OCI-LY7 (cell line): Measurements from ENCODE around the gene MAPK8IP2. TPM values are rescaled to one million over a fixed set of nuclear protein-coding genes. Genes with fewer than 3 reads are reported as not detected.
A peak's percentile ranks its signal among the peaks of the same experiment; 100 is the strongest.

Experiments
- BruUV-seq: library from RNA; stranded (reverse); fragments of 400-500 nt; replicated peaks from 2 replicates; lab custom pipeline; 2021; lab: Mats Ljungman, UMichigan
- CTCF ChIA-PET: fragments of 300-600 bp; sonication (Branson Sonifier 250); formaldehyde crosslinking; loops from one replicate; lab custom pipeline; 2022; ENCODE audit warnings: antibody characterized with exemption; ENCODE audit not compliant: unreplicated experiment; lab: Charles Lee
- POLR2A ChIA-PET: fragments of 300-600 bp; sonication (Branson Sonifier 250); formaldehyde crosslinking; loops from one replicate; lab custom pipeline; 2022; ENCODE audit warnings: antibody characterized with exemption; lab: Charles Lee
- DNase-seq: peaks from one replicate; pipeline ENCODE4 v3.0.0-alpha.2; 2015; ENCODE audit warnings: low spot score
- H2AFZ ChIP-seq: fragments of 200-600 bp; sonication (generic), shearing (Covaris generic); 2 replicates; pipeline ENCODE4 v1.6.1; 2014; ENCODE audit warnings: mild to moderate bottlenecking, antibody characterized with exemption, low read length, moderate library complexity
- H3K27ac ChIP-seq: fragments of 200-600 bp; sonication (generic); 2 replicates; pipeline ENCODE4 v1.5.1; 2014; ENCODE audit warnings: mixed run types, low read depth, mild to moderate bottlenecking, moderate library complexity, low read length, inconsistent platforms; ENCODE audit not compliant: poor library complexity, severe bottlenecking
- H3K36me3 ChIP-seq: fragments of 200-600 bp; sonication (generic); 2 replicates; pipeline ENCODE4 v1.6.1; 2014; ENCODE audit warnings: mild to moderate bottlenecking, antibody characterized with exemption, low read length, moderate library complexity, mixed read lengths; ENCODE audit not compliant: insufficient read depth
- H3K4me1 ChIP-seq: fragments of 200-600 bp; sonication (generic); 2 replicates; pipeline ENCODE4 v1.5.1; 2014; ENCODE audit warnings: mild to moderate bottlenecking, low read length; ENCODE audit not compliant: insufficient read depth, poor library complexity, severe bottlenecking
- H3K4me2 ChIP-seq: fragments of 200-600 bp; sonication (generic); 2 replicates; pipeline ENCODE4 v1.6.1; 2014; ENCODE audit warnings: mild to moderate bottlenecking, low read length
- H3K4me3 ChIP-seq: fragments of 200-600 bp; sonication (generic); 2 replicates; pipeline ENCODE4 v1.5.1; 2014; ENCODE audit warnings: mild to moderate bottlenecking, low read depth, low read length; ENCODE audit not compliant: poor library complexity, severe bottlenecking
- H3K79me2 ChIP-seq: fragments of 200-600 bp; sonication (generic); 2 replicates; pipeline ENCODE4 v1.6.1; 2016; ENCODE audit warnings: low read depth, mild to moderate bottlenecking, low read length, moderate library complexity, mixed read lengths; ENCODE audit not compliant: insufficient read depth
- H3K9me2 ChIP-seq: fragments of 200-600 bp; sonication (generic); 2 replicates; pipeline ENCODE4 v1.6.1; 2016; ENCODE audit warnings: mild to moderate bottlenecking, low read length, mixed read lengths; ENCODE audit not compliant: insufficient read depth
- H3K9me3 ChIP-seq: fragments of 200-600 bp; sonication (generic); 2 replicates; pipeline ENCODE4 v1.6.1; 2014; ENCODE audit warnings: mild to moderate bottlenecking, mixed run types, low read length, mixed read lengths
- H4K20me1 ChIP-seq: fragments of 200-600 bp; sonication (generic); 2 replicates; pipeline ENCODE4 v1.6.1; 2014; ENCODE audit warnings: mild to moderate bottlenecking, antibody characterized with exemption, low read length, moderate library complexity, mixed read lengths; ENCODE audit not compliant: insufficient read depth
- CTCF ChIP-seq: fragments of 200-600 bp; sonication (generic); conservative IDR thresholded peaks from 2 replicates; pipeline ENCODE4 v1.5.1; 2014; ENCODE audit warnings: mild to moderate bottlenecking, antibody characterized with exemption, low read length, moderate library complexity, mixed read lengths
- EZH2phosphoT487 ChIP-seq: fragments of 200-600 bp; sonication (generic); IDR thresholded peaks from 2 replicates; pipeline ENCODE4 v1.6.1; 2018; ENCODE audit warnings: low read depth, borderline replicate concordance, mild to moderate bottlenecking, mixed run types, antibody characterized with exemption, low read length, moderate library complexity, mixed read lengths
- intact Hi-C: fragments of 100-400 bp; cut with micrococcal nuclease; formaldehyde crosslinking; loops from one replicate; pipeline ENCODE4 v1.10.0; 2022; ENCODE audit not compliant: unreplicated experiment
- total RNA-seq, 2 experiments: library from RNA; depleted of rRNA in 1 of 2; stranded (reverse); fragments of >200 nt in 1 of 2; shearing (Covaris generic) in 1 of 2; gene quantifications; 2 replicates each; pipeline ENCODE4 v1.2.3, GENCODE V29; 2014 to 2022

The MAPK8IP2 gene
- total RNA-seq, 2 experiments from 2014 or later = 0.54 to 2.2 TPM

DNA sequence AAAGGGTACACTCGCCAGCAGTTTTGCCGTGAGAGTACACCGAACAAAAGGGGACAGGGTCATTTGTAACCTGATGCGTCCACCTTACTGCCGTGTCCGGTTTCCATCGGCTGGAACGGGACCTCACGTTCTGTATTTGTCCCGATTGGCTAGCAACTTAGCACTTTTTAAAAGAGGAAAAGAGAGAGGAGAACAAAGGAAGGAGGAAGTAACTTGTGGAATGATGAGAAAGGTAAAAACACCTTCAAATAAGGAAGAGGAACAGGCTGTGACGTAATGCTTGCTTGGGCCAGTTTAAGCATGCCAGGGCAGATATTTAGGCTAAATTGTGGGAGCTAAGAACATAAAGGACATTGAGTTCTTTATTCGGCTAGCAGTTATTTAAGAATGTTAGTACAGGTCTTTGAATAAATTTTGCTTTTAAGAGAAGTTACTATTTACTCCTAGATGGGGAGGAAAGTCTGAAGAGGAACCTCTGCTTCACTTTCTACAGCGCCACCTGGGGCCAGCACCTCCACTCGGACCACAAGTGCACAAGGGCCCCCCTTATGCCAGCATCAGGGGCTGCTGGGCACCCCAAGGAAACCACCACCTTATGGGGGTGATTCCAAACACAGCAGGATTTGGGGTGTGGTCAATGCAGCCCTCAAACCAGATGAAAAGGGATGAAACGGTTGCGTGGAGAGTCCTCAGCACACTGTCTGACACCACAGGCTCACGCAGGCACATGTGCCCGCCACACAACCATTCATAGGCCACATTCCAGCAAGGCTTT, 21.5 kb downstream of the MAPK8IP2 start:
- Histone ChIP-seq H3K79me2 (no peaks in the 10 kb centered on the region), H3K36me3 (no peaks in the 10 kb centered on the region), H3K4me3 (peak overlapping the region; percentile 67), H3K4me1 (peaks cover 37% of the 10 kb centered on the region), H2AFZ (peak overlapping the region; percentile 93), H3K9me3 (no peaks in the 10 kb centered on the region), H4K20me1 (no peaks in the 10 kb centered on the region), H3K4me2 (peak overlapping the region; percentile 95), H3K9me2 (no peaks in the 10 kb centered on the region), H3K27ac (peak overlapping the region; percentile 82)
- no TSS peak for BruUV-seq
- CTCF ChIA-PET = interaction anchor here (1.4 to 1.5 kb wide), 2 partner anchors 96 to 153 kb away, joined by 7 to 8 read pairs; partner anchors contain the start of gene SCO2
- TF ChIP-seq EZH2phosphoT487 = no peak
- TF ChIP-seq CTCF = peak; percentile 88
- POLR2A ChIA-PET = interaction anchor here (1.2 to 2.2 kb wide), 4 partner anchors 83 to 153 kb away, joined by 3 to 9 read pairs (median 6); partner anchors contain the start of genes LMF2 and NCAPH2
- peak; percentile 46 for DNase-seq
- intact Hi-C loops = loop anchor here (2.0 to 5.0 kb wide), 4 partner anchors 39 to 370 kb away; partner anchors contain the start of genes CHKB and HDAC10

DNA sequence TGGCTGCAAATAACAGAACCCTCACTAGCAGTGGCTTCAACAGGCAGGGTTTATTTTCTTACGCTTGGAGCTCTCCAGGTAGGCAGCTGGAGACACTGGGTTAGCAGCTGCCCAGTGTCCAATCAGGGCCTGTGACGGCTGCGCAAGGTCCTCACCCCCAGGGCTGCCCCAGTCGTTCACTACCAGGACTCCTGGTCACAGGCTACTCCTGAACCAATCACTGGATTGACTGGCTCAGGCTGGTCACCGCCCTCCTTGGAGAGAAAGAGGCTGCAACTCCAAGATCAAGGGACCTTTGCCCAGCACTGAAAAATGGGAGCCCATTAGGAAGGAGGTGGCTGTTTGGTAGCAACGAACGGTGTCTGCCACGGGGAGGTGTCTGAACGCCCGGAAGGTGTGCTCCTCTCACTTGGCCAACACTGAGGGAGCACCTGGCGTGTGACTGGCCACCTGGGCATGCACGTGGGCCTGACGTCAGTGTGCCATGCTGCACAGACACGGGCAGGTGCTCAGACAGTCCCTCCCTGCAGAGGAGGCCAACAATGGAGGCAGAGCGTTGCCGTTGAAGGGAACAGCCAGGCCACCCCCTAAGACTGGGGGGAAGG, 22.2 kb downstream of the MAPK8IP2 start:
- Histone ChIP-seq H3K9me3 (no peaks in the 10 kb centered on the region), H3K4me2 (peak overlapping the region; percentile 95), H3K36me3 (no peaks in the 10 kb centered on the region), H4K20me1 (no peaks in the 10 kb centered on the region), H3K4me3 (no peak overlapping the region), H3K79me2 (no peaks in the 10 kb centered on the region), H2AFZ (no peak overlapping the region), H3K9me2 (no peaks in the 10 kb centered on the region), H3K4me1 (peaks cover 37% of the 10 kb centered on the region), H3K27ac (peak overlapping the region; percentile 82)
- ChIA-PET POLR2A (no interaction called here), CTCF (no interaction called here)
- intact Hi-C loops = loop anchor here (5.0 kb wide), 1 partner anchor 371 kb away; the partner anchor contains the start of gene HDAC10
- TF ChIP-seq CTCF (no peak), EZH2phosphoT487 (no peak)
- no TSS peak for BruUV-seq
- DNase-seq = peak; percentile 44
